Brain microvascular endothelial cell (primary cell): Measurements from ENCODE around the gene LRP1B.

Source experiments
- DNase-seq: peaks from one replicate; pipeline ENCODE4 v3.0.0-alpha.2; 2020
- H3K27ac ChIP-seq: fragments of 250-450 bp; sonication (Bioruptor Pico); 2 replicates; pipeline ENCODE4 v1.5.1; 2020; ENCODE audit warnings: mild to moderate bottlenecking, moderate library complexity
- H3K27me3 ChIP-seq: fragments of 250-450 bp; sonication (Bioruptor Pico); replicated peaks from 2 replicates; pipeline ENCODE4 v1.5.1; 2020; ENCODE audit warnings: mild to moderate bottlenecking
- H3K36me3 ChIP-seq: fragments of 250-450 bp; sonication (Bioruptor Pico); replicated peaks from 2 replicates; pipeline ENCODE4 v1.5.1; 2020; ENCODE audit warnings: mild to moderate bottlenecking
- H3K4me3 ChIP-seq: 2 replicates; pipeline ENCODE4 v1.5.1; 2011; ENCODE audit warnings: low read depth, mild to moderate bottlenecking, control low read depth, low read length, moderate library complexity
- CTCF ChIP-seq: IDR thresholded peaks from 2 replicates; pipeline ENCODE4 v1.5.1; 2011; ENCODE audit warnings: low read depth, mild to moderate bottlenecking, moderate library complexity, low read length, control low read depth, inconsistent platforms; ENCODE audit errors: missing control alignments
- in situ Hi-C: cut with HindIII; loops from 2 replicates; pipeline ENCODE4 v1.10.0; 2017; ENCODE audit warnings: low sequenced_read_pairs, low pct_ligation_motif_present

Gene LRP1B

GRCh38 chr2:140186313-140186712, 1944.5 kb downstream of the LRP1B start:
- no peak overlapping the region for H3K27ac ChIP-seq
- in situ Hi-C loops, result no loop called here
- H3K36me3 ChIP-seq, result no peaks in the 10 kb centered on the region
- no peak for TF ChIP-seq CTCF
- DNase-seq, result no peak
- H3K27me3 ChIP-seq, result no peaks in the 10 kb centered on the region
- no peak overlapping the region for H3K4me3 ChIP-seq

- H3K4me3 ChIP-seq, result no peak overlapping the region
- H3K36me3 ChIP-seq, result no peaks in the 10 kb centered on the region
- DNase-seq, result no peak
- H3K27me3 ChIP-seq, result no peaks in the 10 kb centered on the region
- H3K27ac ChIP-seq, result no peak overlapping the region
- TF ChIP-seq CTCF, result no peak
- in situ Hi-C loops, result no loop called here
Observed at GRCh38 chr2:140185076-140185475, 1945.7 kb downstream of the LRP1B start.

GRCh38 chr2:140183056-140183765, 1947.6 kb downstream of the LRP1B start:
- in situ Hi-C loops, result no loop called here
- DNase-seq, result no peak
- no peaks in the 10 kb centered on the region for H3K36me3 ChIP-seq
- no peak for TF ChIP-seq CTCF
- no peaks in the 10 kb centered on the region for H3K27me3 ChIP-seq
- no peak overlapping the region for H3K27ac ChIP-seq
- H3K4me3 ChIP-seq, result no peak overlapping the region
